A673 (cell line): Measurements from ENCODE around the gene GALC. TPM values are rescaled to one million over a fixed set of nuclear protein-coding genes. Genes with fewer than 3 reads are reported as not detected.

Source experiments
- BruUV-seq: library from RNA; stranded (reverse); fragments of 400-500 nt; replicated peaks from 2 replicates; lab custom pipeline; 2021; lab: Mats Ljungman, UMichigan
- CTCF ChIA-PET: fragments of 300-600 bp; sonication (Branson Sonifier 250); formaldehyde crosslinking; loops from one replicate; lab custom pipeline; 2022; ENCODE audit warnings: antibody characterized with exemption; lab: Charles Lee
- POLR2A ChIA-PET: fragments of 300-600 bp; sonication (Branson Sonifier 250); formaldehyde crosslinking; loops from one replicate; lab custom pipeline; 2022; ENCODE audit warnings: antibody characterized with exemption; ENCODE audit not compliant: low non-redundant PET; lab: Charles Lee
- DNase-seq: peaks from one replicate; pipeline ENCODE4 v3.0.0-alpha.2; 2015; ENCODE audit warnings: low spot score
- H3K27ac ChIP-seq: fragments of 200-600 bp; sonication (generic); 2 replicates; pipeline ENCODE4 v1.5.1; 2016; ENCODE audit warnings: mixed run types, low read depth, mild to moderate bottlenecking, mixed read lengths, antibody characterized with exemption, low read length; ENCODE audit not compliant: poor library complexity, severe bottlenecking
- H3K27me3 ChIP-seq: fragments of 200-600 bp; sonication (generic); replicated peaks from 2 replicates; pipeline ENCODE4 v1.6.1; 2017; ENCODE audit warnings: mixed run types, low read depth, mild to moderate bottlenecking, mixed read lengths, antibody characterized with exemption, low read length; ENCODE audit not compliant: insufficient read depth, poor library complexity
- H3K36me3 ChIP-seq: fragments of 200-600 bp; sonication (generic); 2 replicates; pipeline ENCODE4 v1.6.1; 2016; ENCODE audit warnings: mixed run types, mild to moderate bottlenecking, mixed read lengths, antibody characterized with exemption, low read length; ENCODE audit not compliant: insufficient read depth, poor library complexity, severe bottlenecking
- H3K4me1 ChIP-seq: fragments of 200-600 bp; sonication (generic); 2 replicates; pipeline ENCODE4 v1.6.1; 2017; ENCODE audit warnings: mixed run types, mild to moderate bottlenecking, mixed read lengths, antibody characterized with exemption, low read length; ENCODE audit not compliant: insufficient read depth, poor library complexity, severe bottlenecking
- H3K4me3 ChIP-seq: fragments of 200-600 bp; sonication (generic); 2 replicates; pipeline ENCODE4 v1.5.1; 2016; ENCODE audit warnings: low read depth, mixed run types, mild to moderate bottlenecking, mixed read lengths, low read length; ENCODE audit not compliant: poor library complexity, severe bottlenecking
- H3K9me3 ChIP-seq: fragments of 200-600 bp; sonication (generic); 2 replicates; pipeline ENCODE4 v1.6.1; 2016; ENCODE audit warnings: mixed run types, low read depth, mild to moderate bottlenecking, mixed read lengths, antibody characterized with exemption, low read length; ENCODE audit not compliant: poor library complexity, severe bottlenecking
- CTCF ChIP-seq: fragments of 300-800, 200-600 bp; sonication (generic); conservative IDR thresholded peaks from 2 replicates; pipeline ENCODE4 v1.5.1; 2017; ENCODE audit warnings: low read depth, mild to moderate bottlenecking, antibody characterized with exemption, low read length, moderate library complexity, mixed read lengths
- EZH2 ChIP-seq: fragments of 200-600 bp; sonication (generic); IDR thresholded peaks from 2 replicates; pipeline ENCODE4 v1.6.1; 2017; ENCODE audit warnings: borderline replicate concordance, low read depth, mild to moderate bottlenecking, mixed read lengths, antibody characterized with exemption, low read length; ENCODE audit not compliant: poor library complexity, severe bottlenecking
- intact Hi-C: fragments of 100-400 bp; cut with micrococcal nuclease; formaldehyde crosslinking; loops from one replicate; pipeline ENCODE4 v1.10.0; 2022; ENCODE audit not compliant: unreplicated experiment
- total RNA-seq: library from RNA; stranded (reverse); gene quantifications from 2 replicates; pipeline ENCODE4 v1.2.3, GENCODE V29; 2021

Gene GALC
- total RNA-seq, 1 experiment from 2014 or later: 11.5 TPM

- Histone ChIP-seq H3K4me1 (no peaks in the 10 kb centered on the region), H3K27ac (no peak overlapping the region), H3K4me3 (no peak overlapping the region), H3K9me3 (no peaks in the 10 kb centered on the region), H3K36me3 (no peaks in the 10 kb centered on the region), H3K27me3 (no peaks in the 10 kb centered on the region)
- intact Hi-C loops: loop anchor here (1.0 to 10.0 kb wide), 2 partner anchors 91 to 282 kb away; no protein-coding TSS in a partner anchor
- TF ChIP-seq EZH2: no peak
- TF ChIP-seq CTCF: peak; percentile 81
- ChIA-PET CTCF (interaction anchor here (0.9 kb wide), 1 partner anchor 92 kb away, joined by 5 read pairs; no protein-coding TSS in a partner anchor), POLR2A (no interaction called here)
- DNase-seq: peak; percentile 65
- BruUV-seq: no TSS peak
Observed at GRCh38 chr14:87896393-87897380, 96.3 kb downstream of the GALC start.

DNA sequence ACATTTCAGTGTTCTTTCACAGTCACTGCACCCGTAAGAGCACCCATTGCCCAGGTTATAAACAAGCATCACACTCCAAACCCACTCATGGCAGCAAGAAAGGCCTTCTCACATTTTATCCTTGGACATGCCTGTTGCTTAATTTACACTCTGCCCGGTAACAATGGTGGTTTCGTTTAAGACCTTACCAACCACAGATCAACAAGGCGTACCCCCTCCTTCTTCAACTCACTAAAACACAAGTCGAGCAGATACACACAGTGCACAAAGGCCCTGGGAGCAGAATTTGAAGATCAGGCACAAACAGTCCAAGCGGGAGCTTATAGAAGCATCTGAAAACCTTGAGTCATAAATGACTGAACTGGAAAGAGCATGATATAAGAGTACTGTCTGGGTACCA is 98.1 kb downstream of the GALC start:
- no peak for DNase-seq
- Histone ChIP-seq H3K4me3 (no peak overlapping the region), H3K27me3 (no peaks in the 10 kb centered on the region), H3K27ac (no peak overlapping the region), H3K9me3 (no peaks in the 10 kb centered on the region), H3K36me3 (no peaks in the 10 kb centered on the region), H3K4me1 (no peaks in the 10 kb centered on the region)
- intact Hi-C loops: loop anchor here (1.0 to 10.0 kb wide), 2 partner anchors 150 to 280 kb away; no protein-coding TSS in a partner anchor
- BruUV-seq: no TSS peak
- TF ChIP-seq CTCF: no peak
- TF ChIP-seq EZH2: no peak
- POLR2A ChIA-PET: no interaction called here
- CTCF ChIA-PET: no interaction called here

DNA sequence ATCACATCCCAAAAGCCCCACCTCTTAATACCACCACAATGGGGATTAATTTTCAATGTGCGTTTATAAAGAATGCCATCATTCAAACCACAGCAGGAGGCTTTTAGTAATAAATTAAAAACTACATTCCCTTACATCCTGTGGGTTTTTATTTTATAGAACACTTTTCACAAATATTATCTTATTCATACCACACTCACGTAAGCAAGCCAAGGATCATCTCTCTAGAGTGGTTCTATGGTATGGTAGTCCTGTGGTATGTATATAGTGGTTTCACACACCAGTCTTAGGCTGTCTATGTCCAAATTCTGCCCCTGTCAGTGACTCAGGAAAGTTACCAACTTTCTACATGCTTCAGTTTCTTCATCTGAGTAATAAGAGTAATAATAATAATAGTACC is 100.2 kb downstream of the GALC start:
- TF ChIP-seq CTCF (no peak), EZH2 (no peak)
- no TSS peak for BruUV-seq
- Histone ChIP-seq H3K27ac (no peak overlapping the region), H3K4me1 (no peaks in the 10 kb centered on the region), H3K9me3 (no peaks in the 10 kb centered on the region), H3K27me3 (no peaks in the 10 kb centered on the region), H3K36me3 (no peaks in the 10 kb centered on the region), H3K4me3 (no peak overlapping the region)
- CTCF ChIA-PET: no interaction called here
- DNase-seq: no peak
- POLR2A ChIA-PET: no interaction called here
- intact Hi-C loops: loop anchor here (10.0 kb wide), 1 partner anchor 278 kb away; no protein-coding TSS in a partner anchor
